Measurements from ENCODE around the gene CYP3A5.

CYP3A5 gene

GRCh38 chr7:99631295-99632109 is 48.3 kb downstream of the CYP3A5 start:
- no peak for DNase-seq (ENCODE audit: low spot score in 2 of 2)
- H3K4me1 Mint-ChIP-seq, result peaks cover 41% of the 10 kb centered on the region
- peak overlapping the region; percentile 44 for H3K4me3 Mint-ChIP-seq
- peak; percentile 96 for ATAC-seq
- peak overlapping the region; percentile 90 for H3K27ac Mint-ChIP-seq
- H3K9me3 Mint-ChIP-seq, result no peaks in the 10 kb centered on the region
- H3K36me3 Mint-ChIP-seq, result peaks cover 99% of the 10 kb centered on the region

DNA sequence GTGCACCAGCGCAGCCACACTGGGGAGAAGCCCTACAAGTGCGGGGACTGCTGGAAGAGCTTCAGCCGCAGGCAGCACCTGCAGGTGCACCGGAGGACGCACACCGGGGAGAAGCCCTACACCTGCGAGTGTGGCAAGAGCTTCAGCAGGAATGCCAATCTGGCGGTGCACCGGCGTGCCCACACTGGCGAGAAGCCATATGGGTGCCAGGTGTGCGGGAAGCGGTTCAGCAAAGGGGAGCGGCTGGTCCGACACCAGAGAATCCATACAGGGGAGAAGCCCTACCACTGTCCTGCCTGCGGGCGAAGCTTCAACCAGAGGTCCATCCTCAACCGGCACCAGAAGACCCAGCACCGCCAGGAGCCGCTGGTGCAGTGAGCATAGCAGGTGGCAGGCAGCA is 50.2 kb downstream of the CYP3A5 start:
- Mint-ChIP-seq H3K36me3 (peaks cover 100% of the 10 kb centered on the region), H3K9me3 (no peaks in the 10 kb centered on the region), H3K27ac (peak overlapping the region; percentile 90), H3K4me1 (peaks cover 59% of the 10 kb centered on the region), H3K4me3 (no peak overlapping the region)
- ATAC-seq, result no peak
- DNase-seq (ENCODE audit: low spot score in 2 of 2), result no peak

DNA sequence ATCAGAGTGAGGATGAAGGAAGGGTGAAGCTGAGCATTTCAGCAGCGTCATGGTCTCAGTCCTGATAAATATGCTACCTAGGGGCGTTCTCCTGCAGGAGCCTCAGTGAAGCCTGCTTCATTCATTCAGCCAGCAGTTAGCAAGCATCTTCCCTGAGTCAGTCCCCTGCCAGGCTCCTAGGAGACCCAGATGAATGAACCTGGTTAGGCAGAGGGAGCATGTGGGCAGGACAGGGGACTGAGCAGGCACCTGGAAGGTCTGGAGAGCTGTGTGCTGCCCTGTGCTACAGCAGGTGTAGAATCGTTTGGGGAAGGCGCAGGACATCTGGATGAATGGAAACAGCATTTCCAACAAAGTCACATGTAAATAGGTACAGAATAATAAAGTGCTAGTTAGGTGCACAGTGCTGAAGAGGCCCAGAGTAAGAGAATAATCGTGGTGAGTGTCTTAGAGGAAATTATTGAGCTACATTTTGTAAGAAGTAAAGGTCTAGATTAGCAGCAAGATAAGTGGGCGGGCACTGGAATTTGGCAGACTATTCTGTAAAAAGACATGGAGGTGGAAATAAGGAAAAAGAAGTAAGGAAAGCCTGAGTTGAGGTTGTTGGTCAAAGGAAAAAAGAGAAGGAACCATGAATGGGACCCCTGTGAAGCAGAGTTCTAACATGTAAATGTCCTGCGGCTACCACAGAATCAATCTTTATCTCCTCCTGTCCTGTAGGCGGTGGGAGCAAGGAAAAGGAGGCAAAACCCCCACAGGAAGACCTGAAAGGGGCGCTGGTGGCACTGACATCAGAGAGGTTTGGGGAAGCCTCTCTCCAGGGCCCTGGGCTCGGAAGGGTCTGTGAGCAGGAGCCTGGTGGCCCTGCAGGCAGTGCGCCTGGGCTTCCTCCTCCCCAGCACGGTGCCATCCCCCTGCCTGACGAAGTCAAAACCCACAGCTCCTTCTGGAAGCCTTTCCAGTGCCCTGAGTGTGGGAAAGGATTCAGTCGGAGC is 51.0 kb downstream of the CYP3A5 start:
- Mint-ChIP-seq H3K4me1 (peaks cover 68% of the 10 kb centered on the region), H3K27ac (peak overlapping the region; percentile 90), H3K36me3 (peaks cover 100% of the 10 kb centered on the region), H3K4me3 (no peak overlapping the region), H3K9me3 (no peaks in the 10 kb centered on the region)
- DNase-seq (ENCODE audit: low spot score in 2 of 2) (no peak), ATAC-seq (no peak)

- peaks cover 100% of the 10 kb centered on the region for H3K36me3 Mint-ChIP-seq
- ATAC-seq (no peak), DNase-seq (ENCODE audit: low spot score in 2 of 2) (no peak)
- H3K27ac Mint-ChIP-seq, result no peak overlapping the region
- H3K4me3 Mint-ChIP-seq, result no peak overlapping the region
- peaks cover 80% of the 10 kb centered on the region for H3K4me1 Mint-ChIP-seq
- no peaks in the 10 kb centered on the region for H3K9me3 Mint-ChIP-seq
These were observed 52.3 kb downstream of the CYP3A5 start for GRCh38 chr7:99627513-99627912.

- Mint-ChIP-seq H3K4me1 (peaks cover 85% of the 10 kb centered on the region), H3K36me3 (peaks cover 100% of the 10 kb centered on the region), H3K9me3 (no peaks in the 10 kb centered on the region), H3K27ac (peak overlapping the region; percentile 99), H3K4me3 (peak overlapping the region; percentile 93)
- no peak for DNase-seq (ENCODE audit: low spot score in 2 of 2)
- no peak for ATAC-seq
These were observed 53.1 kb downstream of the CYP3A5 start for GRCh38 chr7:99626661-99627060.

- no peaks in the 10 kb centered on the region for H3K9me3 Mint-ChIP-seq
- DNase-seq (ENCODE audit: low spot score in 2 of 2) (no peak), ATAC-seq (no peak)
- H3K4me1 Mint-ChIP-seq, result peaks cover 85% of the 10 kb centered on the region
- H3K4me3 Mint-ChIP-seq, result peak overlapping the region; percentile 93
- H3K36me3 Mint-ChIP-seq, result peaks cover 100% of the 10 kb centered on the region
- H3K27ac Mint-ChIP-seq, result peak overlapping the region; percentile 99
These were observed 53.8 kb downstream of the CYP3A5 start for GRCh38 chr7:99625961-99626360.

DNA sequence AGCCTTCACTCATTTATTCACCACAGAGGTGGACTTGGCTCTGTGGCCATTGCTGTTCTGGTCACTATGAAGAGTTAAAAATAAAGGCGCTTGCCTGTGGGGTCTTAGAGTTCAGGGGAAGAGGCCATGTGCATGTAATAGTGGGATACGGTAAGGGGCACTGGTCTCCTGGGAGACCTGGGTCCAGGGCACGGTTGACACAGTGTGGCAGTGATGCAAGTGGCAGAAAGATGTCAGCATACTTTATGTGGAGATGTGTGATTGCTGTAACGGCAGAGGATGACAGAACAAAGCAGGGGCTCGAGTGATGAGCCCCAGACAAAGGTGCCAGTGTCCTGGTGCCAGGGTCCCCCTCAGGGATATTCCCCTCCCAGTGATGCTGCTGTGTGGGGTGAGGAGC is 54.5 kb downstream of the CYP3A5 start:
- Mint-ChIP-seq H3K4me1 (peaks cover 78% of the 10 kb centered on the region), H3K9me3 (no peaks in the 10 kb centered on the region), H3K4me3 (peak overlapping the region; percentile 93), H3K36me3 (peaks cover 100% of the 10 kb centered on the region), H3K27ac (peak overlapping the region; percentile 99)
- ATAC-seq (no peak), DNase-seq (ENCODE audit: low spot score in 2 of 2) (no peak)

- ATAC-seq (peak; percentile 84), DNase-seq (ENCODE audit: low spot score in 2 of 2) (peak; percentile 54 to 77)
- Mint-ChIP-seq H3K4me1 (peaks cover 80% of the 10 kb centered on the region), H3K4me3 (peak overlapping the region; percentile 93), H3K9me3 (no peaks in the 10 kb centered on the region), H3K36me3 (peaks cover 100% of the 10 kb centered on the region), H3K27ac (peak overlapping the region; percentile 99)
These were observed 55.3 kb downstream of the CYP3A5 start for GRCh38 chr7:99624484-99624883.

GRCh38 chr7:99623702-99624447 is 55.9 kb downstream of the CYP3A5 start:
- Mint-ChIP-seq H3K27ac (peak overlapping the region; percentile 99), H3K9me3 (no peaks in the 10 kb centered on the region), H3K36me3 (peaks cover 100% of the 10 kb centered on the region), H3K4me3 (peak overlapping the region; percentile 93), H3K4me1 (peaks cover 84% of the 10 kb centered on the region)
- ATAC-seq (peak; percentile 80), DNase-seq (ENCODE audit: low spot score in 2 of 2) (peak in 1 of 2 donors; percentile 16)

DNA sequence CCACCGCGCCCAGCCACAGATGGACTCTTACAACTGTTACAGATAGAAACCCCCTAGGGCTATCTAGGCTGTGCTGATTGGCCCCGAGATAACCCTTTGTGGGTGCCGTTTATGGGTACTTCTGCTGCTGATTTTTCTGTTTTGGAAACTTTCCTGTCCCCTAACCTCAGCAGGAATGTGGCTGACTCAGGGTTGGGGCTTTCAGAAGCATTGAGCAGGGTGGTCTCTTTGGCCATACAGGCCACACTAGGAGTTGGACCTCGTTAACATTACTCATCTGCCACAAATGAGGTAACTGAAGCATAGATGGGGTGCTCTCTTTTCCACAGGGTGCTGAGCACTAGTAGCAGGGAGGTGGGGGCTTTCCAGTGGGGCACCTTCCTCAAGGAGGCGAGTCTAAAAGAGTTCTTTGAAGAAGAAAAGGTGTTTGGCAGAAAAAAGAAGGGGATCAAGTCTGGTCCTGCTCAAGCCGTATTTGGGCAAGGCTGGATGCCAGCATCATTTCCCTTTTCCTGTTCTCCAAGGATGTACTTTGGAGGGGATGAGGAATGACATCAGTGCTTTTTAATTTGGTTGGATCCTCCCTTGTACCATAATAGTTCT is 56.6 kb downstream of the CYP3A5 start:
- Mint-ChIP-seq H3K36me3 (peaks cover 100% of the 10 kb centered on the region), H3K27ac (peak overlapping the region; percentile 99), H3K4me1 (peaks cover 84% of the 10 kb centered on the region), H3K4me3 (peak overlapping the region; percentile 93), H3K9me3 (no peaks in the 10 kb centered on the region)
- ATAC-seq (peak; percentile 74), DNase-seq (ENCODE audit: low spot score in 2 of 2) (peak in 1 of 2 donors; percentile 15)

DNA sequence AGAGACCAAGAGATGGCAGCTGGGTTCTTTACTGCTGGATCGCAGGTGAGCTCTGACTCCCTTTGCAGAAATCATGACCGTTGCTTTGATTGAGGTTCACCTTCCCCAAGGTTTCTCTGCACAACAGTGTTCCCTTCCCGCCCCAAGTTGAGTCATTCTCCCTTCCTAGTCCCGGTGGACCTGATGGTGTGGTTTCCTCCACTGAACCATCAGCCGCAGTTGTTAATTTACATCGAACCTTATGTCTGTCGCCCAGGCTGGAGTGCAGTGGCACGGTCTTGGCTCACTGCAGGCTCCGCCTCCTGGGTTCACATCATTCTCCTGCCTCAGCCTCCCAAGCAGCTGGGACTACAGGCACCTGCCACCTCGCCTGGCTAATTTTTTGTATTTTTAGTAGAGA is 57.2 kb downstream of the CYP3A5 start:
- H3K4me3 Mint-ChIP-seq, result peak overlapping the region; percentile 93
- no peak for DNase-seq (ENCODE audit: low spot score in 2 of 2)
- peak overlapping the region; percentile 99 for H3K27ac Mint-ChIP-seq
- H3K9me3 Mint-ChIP-seq, result no peaks in the 10 kb centered on the region
- ATAC-seq, result no peak
- peaks cover 95% of the 10 kb centered on the region for H3K36me3 Mint-ChIP-seq
- H3K4me1 Mint-ChIP-seq, result peaks cover 87% of the 10 kb centered on the region

- DNase-seq (ENCODE audit: low spot score in 2 of 2) (no peak), ATAC-seq (no peak)
- Mint-ChIP-seq H3K4me1 (peaks cover 88% of the 10 kb centered on the region), H3K9me3 (no peaks in the 10 kb centered on the region), H3K36me3 (peaks cover 94% of the 10 kb centered on the region), H3K27ac (peak overlapping the region; percentile 99), H3K4me3 (no peak overlapping the region)
These were observed 58.5 kb downstream of the CYP3A5 start for GRCh38 chr7:99621271-99621670.

GRCh38 chr7:99619571-99620130 is 60.1 kb downstream of the CYP3A5 start:
- DNase-seq (ENCODE audit: low spot score in 2 of 2) (no peak), ATAC-seq (no peak)
- peak overlapping the region; percentile 96 for H3K27ac Mint-ChIP-seq
- peaks cover 87% of the 10 kb centered on the region for H3K4me1 Mint-ChIP-seq
- H3K4me3 Mint-ChIP-seq, result peak overlapping the region; percentile 94
- H3K36me3 Mint-ChIP-seq, result peaks cover 78% of the 10 kb centered on the region
- no peaks in the 10 kb centered on the region for H3K9me3 Mint-ChIP-seq

- Mint-ChIP-seq H3K9me3 (no peaks in the 10 kb centered on the region), H3K27ac (peak overlapping the region; percentile 96), H3K4me1 (peaks cover 78% of the 10 kb centered on the region), H3K36me3 (peaks cover 69% of the 10 kb centered on the region), H3K4me3 (peak overlapping the region; percentile 94)
- ATAC-seq, result no peak
- peak in 1 of 2 donors; percentile 41 for DNase-seq (ENCODE audit: low spot score in 2 of 2)
These were observed 61.1 kb downstream of the CYP3A5 start for GRCh38 chr7:99618726-99619125.

Data from stimulated activated effector memory CD8-positive, alpha-beta T cell treated with anti-CD3 and anti-CD28 coated beads, Interleukin-12 subunit alpha, Interleukin-12 subunit beta, amount 100 ng/mL, for 72 hours (primary cell).